Osteocyte (in vitro differentiated cells): ENCODE data around the gene PDGFB. TPM values are rescaled to one million over a fixed set of nuclear protein-coding genes. Genes with fewer than 3 reads are reported as not detected.

Experiments used
- DNase-seq: peaks from one replicate; pipeline ENCODE4 v3.0.0; 2021; ENCODE audit warnings: mixed read lengths; ENCODE audit not compliant: unreplicated experiment; ENCODE audit errors: extremely low spot score
- H3K27ac Mint-ChIP-seq: one replicate; pipeline ENCODE4 v1.8.0; 2021; ENCODE audit warnings: mild to moderate bottlenecking, mixed read lengths; ENCODE audit not compliant: unreplicated experiment
- H3K27me3 Mint-ChIP-seq: one replicate; pipeline ENCODE4 v1.8.0; 2021; ENCODE audit warnings: mixed read lengths; ENCODE audit not compliant: unreplicated experiment
- H3K36me3 Mint-ChIP-seq: one replicate; pipeline ENCODE4 v1.8.0; 2021; ENCODE audit warnings: mixed read lengths; ENCODE audit not compliant: unreplicated experiment
- H3K4me1 Mint-ChIP-seq: one replicate; pipeline ENCODE4 v1.8.0; 2021; ENCODE audit warnings: mixed read lengths; ENCODE audit not compliant: unreplicated experiment
- H3K4me3 Mint-ChIP-seq: one replicate; pipeline ENCODE4 v1.8.0; 2021; ENCODE audit warnings: mild to moderate bottlenecking, moderate library complexity, mixed read lengths; ENCODE audit not compliant: unreplicated experiment
- H3K9me3 Mint-ChIP-seq: one replicate; pipeline ENCODE4 v1.8.0; 2021; ENCODE audit warnings: mixed read lengths; ENCODE audit not compliant: unreplicated experiment
- CTCF ChIP-seq: fragments of 200-600 bp; sonication (generic); IDR thresholded peaks from 2 replicates; pipeline ENCODE4 v1.5.0; 2021; ENCODE audit warnings: antibody characterized with exemption, mild to moderate bottlenecking, moderate library complexity
- long read RNA-seq: library from polyadenylated mRNA; unstranded; transcript quantifications from one replicate; pipeline ENCODE4 v2.0.0, GENCODE V29; 2021
- total RNA-seq: library from RNA; stranded (reverse); gene quantifications from 2 replicates; pipeline ENCODE4 v1.2.1, GENCODE V29; 2021

Gene PDGFB
- total RNA-seq, result 16.8 and 20.0 TPM in 2 replicates
- long read RNA-seq, partial matches to known transcripts, result 1 of 2 reads
- long read RNA-seq, other reads (novel, unspliced or antisense), result 0 of 2 reads

- no peak for DNase-seq
- no peak within 1 kb of the TSS for H3K27ac Mint-ChIP-seq
Observed at GRCh38 chr22:39244496-39245129, at the start of gene PDGFB. Gene PDGFB (minus strand): TSS chr22:39244982. CDS start chr22:39243963, 1,019 bp downstream.

GRCh38 chr22:39293766-39294368 lies 49.1 kb upstream of the PDGFB start:
- H3K9me3 Mint-ChIP-seq, result no peaks in the 10 kb centered on the region
- H3K36me3 Mint-ChIP-seq, result no peaks in the 10 kb centered on the region
- no peaks in the 10 kb centered on the region for H3K27me3 Mint-ChIP-seq
- peak overlapping the region; percentile 25 for H3K27ac Mint-ChIP-seq
- H3K4me3 Mint-ChIP-seq, result no peak overlapping the region
- no peak for DNase-seq
- no peak for TF ChIP-seq CTCF
- H3K4me1 Mint-ChIP-seq, result peaks cover 80% of the 10 kb centered on the region

More at GRCh38 chr22:39244496-39245129, at the start of gene PDGFB:
- Mint-ChIP-seq H3K27me3 (no peaks in the 10 kb centered on the region), H3K9me3 (no peaks in the 10 kb centered on the region), H3K4me1 (peaks cover 31% of the 10 kb centered on the region), H3K36me3 (no peaks in the 10 kb centered on the region), H3K4me3 (peak within 1 kb of the TSS; percentile 80)
- no peak for TF ChIP-seq CTCF

DNA sequence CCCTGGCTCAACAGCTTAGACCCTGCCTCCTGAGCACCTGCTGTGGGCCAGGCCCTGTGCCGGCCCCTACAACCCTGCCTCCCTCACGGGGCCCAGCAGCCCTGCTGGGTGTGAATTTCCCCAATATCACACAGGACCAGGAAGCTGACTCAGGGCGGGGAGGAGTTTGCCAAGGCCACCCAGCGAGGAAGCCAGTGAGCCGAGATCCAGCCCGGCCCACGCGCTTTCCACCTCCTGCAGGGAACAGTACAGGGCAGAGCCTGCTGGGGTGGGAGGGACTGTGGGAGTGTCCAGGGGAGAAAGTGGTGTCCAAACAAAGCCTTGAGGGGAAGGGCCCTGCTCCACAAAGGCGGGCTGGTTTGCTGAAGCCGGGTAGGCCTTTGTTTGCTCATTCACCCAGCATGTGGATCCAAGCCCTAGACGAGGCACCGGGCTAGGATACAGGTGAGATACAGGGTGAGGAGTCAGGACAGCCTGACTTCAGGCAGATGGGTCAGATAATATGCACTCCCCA lies 47.8 kb upstream of the PDGFB start:
- Mint-ChIP-seq H3K27ac (peak overlapping the region; percentile 96), H3K36me3 (no peaks in the 10 kb centered on the region), H3K9me3 (no peaks in the 10 kb centered on the region), H3K4me3 (peak overlapping the region; percentile 10), H3K27me3 (no peaks in the 10 kb centered on the region), H3K4me1 (peaks cover 75% of the 10 kb centered on the region)
- TF ChIP-seq CTCF, result no peak
- DNase-seq, result peak; percentile 96

- no peak for TF ChIP-seq CTCF
- H3K27me3 Mint-ChIP-seq, result no peaks in the 10 kb centered on the region
- DNase-seq, result peak; percentile 90
- peaks cover 75% of the 10 kb centered on the region for H3K4me1 Mint-ChIP-seq
- H3K9me3 Mint-ChIP-seq, result no peaks in the 10 kb centered on the region
- H3K4me3 Mint-ChIP-seq, result no peak overlapping the region
- H3K36me3 Mint-ChIP-seq, result no peaks in the 10 kb centered on the region
- H3K27ac Mint-ChIP-seq, result peak overlapping the region; percentile 96
Observed at GRCh38 chr22:39292031-39292462, 47.3 kb upstream of the PDGFB start.

GRCh38 chr22:39291523-39291922 lies 46.7 kb upstream of the PDGFB start:
- Mint-ChIP-seq H3K27me3 (no peaks in the 10 kb centered on the region), H3K36me3 (no peaks in the 10 kb centered on the region), H3K4me1 (peaks cover 74% of the 10 kb centered on the region), H3K27ac (peak overlapping the region; percentile 96), H3K9me3 (no peaks in the 10 kb centered on the region), H3K4me3 (no peak overlapping the region)
- DNase-seq, result no peak
- peak; percentile 21 for TF ChIP-seq CTCF
